HEK293T (cell line): ENCODE results near the gene HTT.

Experiments used
- ARNT ChIP-seq: fragments of 450-650 bp; IDR thresholded peaks from 2 replicates; pipeline ENCODE4 v1.6.1; 2017; ENCODE audit warnings: mild to moderate bottlenecking
- BHLHE40 ChIP-seq: fragments of 450-650 bp; IDR thresholded peaks from 2 replicates; pipeline ENCODE4 v1.6.1; 2016; ENCODE audit warnings: mild to moderate bottlenecking, moderate library complexity, borderline replicate concordance
- FOXM1 ChIP-seq: fragments of 450-650 bp; IDR thresholded peaks from 2 replicates; pipeline ENCODE4 v1.6.1; 2017; ENCODE audit warnings: mild to moderate bottlenecking, borderline replicate concordance
- SP1 ChIP-seq: fragments of 450-650 bp; IDR thresholded peaks from 2 replicates; pipeline ENCODE4 v1.6.1; 2017
- TARDBP ChIP-seq: fragments of 450-650 bp; IDR thresholded peaks from 2 replicates; pipeline ENCODE4 v1.6.1; 2016

- TF ChIP-seq FOXM1 (no peak), TARDBP (no peak), BHLHE40 (no peak), SP1 (no peak), ARNT (no peak)
Measured at GRCh38 chr4:3035249-3035648, 39.2 kb upstream of the HTT start.
